ENCODE results near the gene ODAM.
"Not testable (repeated sequence)": the region's sequence is repeated elsewhere in the genome, so short reads cannot be mapped to it uniquely, and the experiment has no call there.

Gene ODAM

GRCh38 chr4:70225824-70226223 lies 30.3 kb downstream of the ODAM start, which contains the start of gene FDCSP:
TSS of gene FDCSP (plus strand) at chr4:70226124. CDS start at chr4:70231195, 5,071 bp downstream.
- no peak for DNase-seq

DNA sequence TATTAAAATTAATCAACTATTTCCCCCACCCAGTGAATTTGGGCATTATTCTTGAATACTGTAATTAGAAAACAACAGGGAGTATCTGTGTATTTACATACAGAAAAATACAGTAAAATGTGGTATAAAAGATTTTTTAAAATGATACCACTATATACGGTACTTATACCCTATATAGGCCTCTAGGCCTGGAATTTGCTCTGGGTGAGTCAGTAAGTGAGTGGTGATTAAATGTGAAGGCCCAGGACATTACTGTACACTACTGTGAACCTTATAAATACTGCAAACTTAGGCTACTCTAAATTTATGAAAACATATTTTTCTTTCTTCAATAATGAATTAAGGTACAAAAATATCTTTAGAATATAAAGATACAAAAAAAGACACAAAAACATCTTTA lies 40.6 kb downstream of the ODAM start:
- DNase-seq: no peak

- no peak for DNase-seq
Measured at GRCh38 chr4:70239131-70239883, 43.8 kb downstream of the ODAM start.

DNA sequence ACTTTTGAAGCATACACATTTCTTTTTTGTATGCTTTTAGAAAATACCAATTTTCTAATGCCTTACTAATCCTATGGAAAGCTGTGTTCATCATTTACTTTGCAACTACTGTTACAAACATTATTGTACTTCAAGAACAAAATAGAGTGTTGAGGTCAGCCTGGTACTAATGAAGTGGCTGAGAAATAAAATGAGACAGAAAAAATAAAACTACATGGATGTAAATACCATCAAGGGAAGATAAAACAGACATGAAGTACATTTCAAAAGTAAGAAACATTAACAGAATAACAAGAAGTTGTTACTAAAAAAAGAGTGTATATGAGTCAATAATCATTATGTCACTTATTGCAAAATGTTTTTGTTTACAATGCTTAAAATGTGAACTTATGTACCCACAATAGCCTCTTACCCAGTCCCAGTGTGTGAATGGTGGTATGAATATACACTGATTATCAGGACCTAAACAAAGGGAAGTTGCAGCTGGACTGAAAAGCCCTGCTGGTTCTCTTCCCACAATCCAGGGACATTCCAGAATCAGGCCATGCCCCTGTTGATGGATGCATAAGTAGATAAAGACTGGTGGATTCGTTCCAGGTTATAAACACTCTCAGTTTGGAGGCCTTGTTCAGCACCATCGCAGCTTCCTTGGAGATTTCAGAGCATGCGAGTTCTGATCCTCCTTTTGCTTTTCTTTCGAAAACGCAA lies 44.5 kb downstream of the ODAM start:
- DNase-seq: no peak

GRCh38 chr4:70242297-70242696 lies 46.8 kb downstream of the ODAM start, which contains the start of gene CSN3:
TSS of gene CSN3 (plus strand) at chr4:70242597. CDS start at chr4:70244820, 2,223 bp downstream.
- not testable (repeated sequence) for DNase-seq

DNA sequence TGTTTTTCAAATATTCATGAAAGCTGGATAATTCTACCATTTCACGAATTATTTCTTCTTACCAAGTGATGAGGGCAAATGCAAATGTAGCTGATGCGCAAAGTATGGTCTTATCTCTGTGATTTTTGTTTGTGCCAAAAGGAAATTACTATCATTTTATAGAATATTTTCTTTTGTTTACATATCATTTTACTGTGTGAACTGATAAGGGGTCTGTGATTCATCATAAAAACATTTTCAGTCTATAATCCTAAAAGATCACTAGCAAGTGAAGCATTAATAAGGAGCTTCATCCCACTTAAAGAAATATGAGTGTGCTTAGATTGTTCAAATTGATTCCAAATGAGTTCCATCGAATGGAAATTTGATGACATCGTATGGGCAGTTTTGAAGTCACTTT lies 47.6 kb downstream of the ODAM start:
- DNase-seq: no peak

DNA sequence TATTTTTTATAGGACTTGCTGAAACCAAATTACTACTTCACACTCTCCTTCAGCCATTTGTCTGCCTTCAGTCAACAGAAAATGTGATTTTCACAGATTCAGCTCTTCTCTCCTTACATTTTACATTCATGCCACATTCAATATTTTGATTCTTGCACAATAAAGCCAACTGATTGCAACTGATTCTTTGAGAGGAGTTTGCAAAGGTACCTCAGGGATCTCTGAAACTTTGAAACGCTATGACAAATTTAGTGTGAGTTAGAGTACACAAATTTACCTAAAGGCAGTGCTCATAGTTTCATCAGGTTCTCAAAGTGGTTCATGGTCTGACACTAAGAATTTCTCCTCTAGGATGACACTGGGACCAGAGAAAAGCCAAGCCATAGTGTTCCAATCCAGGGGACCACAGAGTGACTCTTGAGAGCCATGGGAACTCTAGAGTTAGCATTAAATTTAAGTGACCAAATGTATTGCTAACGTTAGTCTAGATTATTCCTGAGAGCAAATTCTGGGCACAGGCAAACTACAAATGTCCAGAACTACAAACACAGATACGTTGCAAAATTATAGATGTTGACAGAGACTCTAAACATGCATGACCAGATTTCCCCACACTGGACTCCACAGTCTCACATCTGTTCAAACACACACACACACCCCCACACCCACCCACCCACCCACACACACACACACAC lies 55.9 kb downstream of the ODAM start:
- DNase-seq: no peak

GRCh38 chr4:70251945-70252277 lies 56.4 kb downstream of the ODAM start:
- no peak for DNase-seq

Data from HCEC 1CT (cell line).